HuH-7.5 (cell line): Measurements from ENCODE around the gene SPTAN1.
"Not testable (repeated sequence)": the region's sequence is repeated elsewhere in the genome, so short reads cannot be mapped to it uniquely, and the experiment has no call there.

Experiments used
- DNase-seq: peaks from one replicate; pipeline ENCODE4 v3.0.0; 2011; ENCODE audit warnings: low spot score

SPTAN1 gene

DNA sequence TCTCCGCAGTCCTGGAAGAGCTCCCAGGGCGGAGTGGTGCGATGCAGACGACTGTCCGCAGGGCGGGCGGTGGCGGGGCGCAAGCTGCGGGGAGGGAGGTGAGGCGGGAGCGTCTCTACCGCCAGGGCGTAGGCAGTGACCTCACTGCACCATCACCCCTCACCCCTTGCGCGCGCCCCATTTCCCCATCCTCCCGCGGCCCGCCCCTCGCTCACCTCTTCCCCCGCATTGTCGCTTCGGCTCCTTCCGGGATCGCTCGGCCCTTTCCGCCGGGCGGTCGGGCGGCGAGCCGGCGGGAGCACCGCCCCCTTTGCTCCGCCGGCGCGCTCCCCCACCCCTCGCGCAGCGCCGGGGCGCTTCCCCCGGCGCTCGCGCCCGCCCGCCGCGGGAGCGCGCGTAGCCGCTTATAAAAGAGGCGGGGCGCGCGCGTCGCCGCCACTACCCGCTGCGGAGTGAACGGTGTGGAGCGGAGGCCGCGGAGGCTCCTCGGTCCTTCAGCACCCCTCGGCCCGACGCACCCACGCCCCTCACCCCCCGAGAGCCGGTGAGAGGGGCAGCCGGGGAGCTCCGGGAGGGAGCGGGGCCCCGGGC lies at the start of gene SPTAN1:
Gene SPTAN1, plus strand, starts transcription at position 435 of the 591 bp plus-strand sequence. CDS start 14,154 bp downstream, outside the sequence.
- peak; percentile 91 for DNase-seq

DNA sequence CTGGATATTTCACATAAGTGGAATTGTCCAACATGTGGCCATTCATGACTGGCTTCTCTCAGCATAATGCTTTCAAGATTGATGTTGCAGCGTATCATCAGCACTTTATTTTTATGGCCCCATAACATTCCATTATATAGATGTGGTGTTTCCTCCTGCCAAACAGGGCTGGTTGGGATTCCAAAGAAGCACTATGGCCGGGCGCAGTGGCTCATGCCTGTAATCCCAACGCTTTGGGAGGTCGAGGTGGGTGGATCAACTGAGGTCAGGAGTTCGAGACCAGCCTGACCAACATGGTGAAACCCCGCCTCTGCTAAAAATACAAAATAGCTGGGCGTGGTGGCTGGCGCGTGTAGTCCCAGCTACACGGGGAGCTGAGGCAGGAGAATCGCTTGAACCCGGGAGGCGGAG lies 49.0 kb upstream of the SPTAN1 start:
- DNase-seq = not testable (repeated sequence)

DNA sequence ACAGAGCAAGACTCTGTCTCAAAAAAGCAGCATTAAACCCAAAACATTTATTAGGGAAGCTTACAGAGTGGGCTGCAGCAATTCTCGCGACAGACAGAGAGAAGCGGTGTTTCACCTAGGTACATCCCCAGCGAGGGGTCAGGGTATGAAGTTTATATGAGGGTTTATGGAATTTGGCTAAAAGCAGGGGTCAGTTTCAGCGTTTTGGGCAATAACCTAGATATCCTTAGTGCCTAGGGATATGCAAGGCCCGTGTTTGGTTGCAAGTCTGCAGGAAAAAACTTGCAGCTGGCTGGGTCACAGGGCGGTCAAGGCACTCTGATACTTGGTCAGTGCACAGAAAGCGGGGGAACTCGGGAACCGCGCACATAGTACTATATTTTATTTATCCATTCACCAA lies 48.5 kb upstream of the SPTAN1 start:
- DNase-seq = no peak

DNA sequence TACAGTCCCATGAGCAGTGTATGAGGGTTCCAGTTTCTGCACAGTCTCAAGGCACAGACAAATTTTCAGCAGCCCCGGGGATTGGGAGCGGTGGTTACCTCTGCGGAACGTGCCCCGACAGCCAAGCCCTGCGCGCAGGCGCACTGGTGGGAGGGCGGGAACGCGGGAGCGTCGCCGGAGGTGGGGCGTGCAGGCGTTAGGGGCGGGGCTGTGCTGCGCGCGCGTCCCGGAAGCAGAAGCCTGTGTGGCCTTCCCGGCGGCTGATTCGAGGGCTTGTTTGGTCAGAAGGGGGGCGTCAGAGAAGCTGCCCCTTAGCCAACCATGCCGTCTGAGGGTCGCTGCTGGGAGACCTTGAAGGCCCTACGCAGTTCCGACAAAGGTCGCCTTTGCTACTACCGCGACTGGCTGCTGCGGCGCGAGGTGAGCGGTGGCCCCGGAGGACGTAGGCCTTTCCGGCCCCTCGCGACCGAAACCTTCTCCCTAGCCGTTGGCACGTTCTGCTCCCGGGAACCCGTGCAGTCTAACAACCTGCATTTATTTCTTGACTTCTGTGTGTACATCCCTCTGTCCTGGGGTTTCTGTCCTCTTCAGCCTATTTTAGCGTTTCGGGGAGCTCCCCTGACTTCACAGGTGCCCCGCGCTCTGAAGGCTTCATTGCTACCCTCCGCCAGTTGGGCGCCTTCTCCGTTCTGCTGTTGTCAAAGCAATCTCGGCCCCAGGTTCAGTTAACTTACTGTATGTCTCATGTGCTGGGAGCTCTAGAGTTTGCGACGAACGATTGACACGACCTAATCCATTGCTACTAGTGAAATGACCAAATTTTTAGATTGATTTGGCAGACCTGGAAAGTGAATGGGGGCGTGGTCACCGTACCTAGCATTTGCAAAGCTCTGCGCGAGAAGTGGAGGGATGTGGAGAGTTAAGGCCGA lies 47.6 kb upstream of the SPTAN1 start, which contains the start of gene GLE1:
Gene GLE1, plus strand, starts transcription at position 235 of the 929 bp plus-strand sequence. Its CDS starts 87 bp downstream, at position 322.
- peak; percentile 96 for DNase-seq

DNA sequence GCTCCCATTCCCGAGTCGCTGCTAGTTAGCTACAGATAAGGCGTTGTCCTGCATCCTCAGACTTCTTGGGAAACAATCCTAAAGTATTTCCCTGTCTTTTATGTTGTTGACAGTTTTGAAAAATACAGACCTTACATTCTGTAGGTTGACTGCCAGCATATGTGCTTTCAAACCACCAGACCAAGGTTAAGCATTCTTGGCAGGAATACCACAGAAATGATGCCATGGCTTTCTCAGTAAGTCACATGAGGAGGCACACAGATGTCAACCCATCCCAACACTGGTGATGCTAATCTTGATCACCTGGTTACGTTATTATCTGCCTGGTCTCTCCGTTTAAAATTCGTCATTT lies 47.0 kb upstream of the SPTAN1 start:
- no peak for DNase-seq

DNA sequence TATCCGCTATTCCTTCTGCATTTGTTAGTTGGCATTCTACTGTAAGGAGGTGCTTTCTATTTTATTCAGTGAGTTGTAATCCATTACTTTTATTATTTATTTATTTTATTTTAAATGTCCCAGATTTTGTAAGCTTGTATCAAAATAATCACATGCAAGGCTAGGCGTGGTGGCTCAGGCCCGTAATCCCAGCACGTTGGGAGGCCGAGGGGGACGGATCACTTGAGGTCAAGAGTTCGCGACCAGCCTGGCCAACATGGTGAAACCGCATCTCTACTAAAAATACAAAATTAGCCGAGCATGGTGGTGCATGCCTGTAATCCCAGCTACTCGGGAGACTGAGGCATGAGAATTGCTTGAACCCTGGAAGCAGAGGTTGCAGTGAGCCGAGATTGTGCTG lies 46.5 kb upstream of the SPTAN1 start:
- DNase-seq = not testable (repeated sequence)

DNA sequence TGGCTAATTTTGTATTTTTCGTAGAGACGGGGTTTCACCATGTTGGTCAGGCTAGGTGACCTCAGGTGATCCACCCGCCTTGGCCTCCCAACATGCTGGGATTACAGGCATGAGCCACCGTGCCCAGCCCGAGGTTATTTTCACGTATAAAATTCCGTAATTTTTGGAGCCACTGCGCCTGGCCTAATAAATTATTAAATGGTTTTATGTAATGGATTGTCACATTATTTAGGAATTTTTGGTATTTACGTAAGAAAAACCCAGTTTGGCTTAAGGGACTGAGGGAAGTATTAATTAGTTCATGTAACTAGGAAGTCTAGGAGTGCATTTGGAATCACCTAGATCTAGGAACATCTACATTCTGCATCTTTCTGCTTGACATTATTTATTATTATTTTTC lies 39.6 kb upstream of the SPTAN1 start:
- DNase-seq = no peak

DNA sequence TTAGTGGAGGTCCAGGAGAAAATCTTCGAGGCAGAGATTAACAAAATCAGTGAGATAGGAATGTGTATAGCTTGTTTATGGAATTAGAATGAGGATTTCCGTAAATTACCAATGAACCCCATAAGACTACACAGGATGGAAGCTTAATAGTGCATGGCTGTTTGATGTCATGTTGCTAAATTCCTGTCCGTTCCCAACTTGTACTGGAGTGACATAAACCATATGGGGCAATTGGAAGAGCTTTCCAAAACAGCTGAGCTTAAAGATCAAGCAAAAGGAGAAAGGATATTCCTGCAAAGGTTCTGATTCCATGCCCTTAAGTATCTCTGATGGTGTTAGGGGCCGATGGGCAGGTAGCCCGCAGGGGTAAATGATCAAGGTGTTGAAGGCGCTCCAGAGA lies 30.4 kb upstream of the SPTAN1 start:
- no peak for DNase-seq

DNA sequence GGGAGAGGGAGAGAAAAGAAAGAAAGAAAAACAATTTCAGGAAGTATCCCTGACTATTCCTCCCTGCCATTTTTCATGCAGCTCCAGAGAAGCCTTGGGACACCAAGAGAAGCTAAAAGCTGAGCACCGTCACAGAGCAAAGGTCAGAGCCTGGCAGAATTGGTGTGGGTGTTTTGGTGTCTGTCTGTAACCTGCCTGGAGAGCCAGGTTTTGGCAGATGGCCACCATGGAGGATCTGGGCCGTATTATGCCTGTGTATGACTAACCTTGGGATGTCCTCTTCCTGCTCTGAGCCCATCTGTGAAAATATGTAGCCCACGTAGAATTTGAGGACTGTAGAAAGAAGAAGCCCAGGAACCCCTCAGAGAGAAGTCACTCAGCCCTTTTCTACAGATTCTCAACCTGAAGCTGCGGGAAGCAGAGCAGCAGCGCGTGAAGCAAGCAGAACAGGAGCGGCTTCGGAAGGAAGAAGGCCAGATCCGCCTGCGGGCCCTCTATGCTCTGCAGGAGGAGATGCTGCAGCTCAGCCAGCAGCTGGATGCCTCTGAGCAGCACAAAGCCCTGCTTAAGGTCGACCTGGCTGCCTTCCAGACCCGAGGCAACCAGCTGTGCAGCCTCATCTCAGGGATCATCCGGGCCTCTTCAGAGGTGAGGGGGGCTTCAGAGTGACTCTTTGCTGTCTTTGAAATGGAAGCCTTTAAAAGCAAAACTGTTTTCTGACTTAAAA lies 29.0 kb upstream of the SPTAN1 start:
- DNase-seq = no peak

DNA sequence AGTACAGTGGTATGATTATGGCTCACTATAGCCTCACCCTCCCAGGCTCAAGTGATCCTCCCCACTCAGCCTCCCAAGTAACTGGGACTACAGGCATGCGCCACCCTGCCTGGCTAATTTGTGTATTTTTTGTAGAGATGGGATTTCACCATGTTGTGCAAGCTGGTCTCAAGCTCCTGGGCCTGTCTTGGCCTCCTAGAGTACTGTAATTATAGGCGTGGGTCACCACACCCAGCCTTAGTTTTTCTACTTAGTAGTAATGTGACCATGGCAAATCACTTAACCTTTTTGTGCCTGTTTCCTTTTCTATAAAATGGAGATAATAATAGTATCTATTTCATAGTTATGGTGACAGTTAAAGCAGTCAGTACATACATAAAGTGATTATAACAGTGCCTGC lies 25.7 kb upstream of the SPTAN1 start:
- DNase-seq = no peak

DNA sequence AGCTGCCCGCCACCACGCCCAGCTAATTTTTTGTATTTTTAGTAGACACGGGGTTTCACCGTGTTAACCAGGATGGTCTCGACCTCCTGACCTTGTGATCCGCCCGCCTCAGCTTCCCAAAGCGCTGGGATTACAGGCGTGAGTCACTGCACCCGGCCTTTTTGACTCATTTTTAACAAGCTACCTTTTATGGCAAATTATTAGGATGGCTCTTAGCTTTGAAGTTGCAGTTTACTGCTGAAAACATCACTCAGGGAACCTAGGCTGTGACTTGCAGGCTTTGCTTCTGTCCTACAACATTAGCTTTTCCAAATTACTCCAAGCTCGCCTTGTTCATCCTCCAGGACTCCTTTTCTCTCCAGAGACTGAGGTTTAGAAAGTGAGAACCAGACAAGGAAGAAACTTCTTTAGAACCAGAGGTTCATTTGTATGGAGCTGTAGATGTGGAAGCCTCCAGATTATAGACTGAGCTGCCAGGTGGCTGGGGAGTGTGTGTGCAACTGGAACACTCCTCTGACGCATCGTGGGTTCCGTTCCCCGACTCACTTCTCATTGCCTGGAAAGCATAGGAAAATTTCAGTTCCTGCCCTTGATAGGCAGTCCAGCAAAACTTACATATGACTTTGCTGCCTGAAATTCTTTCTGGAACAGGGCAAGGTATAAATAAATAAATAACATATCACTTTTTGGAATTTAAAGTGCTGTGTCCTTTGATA lies 23.8 kb upstream of the SPTAN1 start:
- DNase-seq = no peak

DNA sequence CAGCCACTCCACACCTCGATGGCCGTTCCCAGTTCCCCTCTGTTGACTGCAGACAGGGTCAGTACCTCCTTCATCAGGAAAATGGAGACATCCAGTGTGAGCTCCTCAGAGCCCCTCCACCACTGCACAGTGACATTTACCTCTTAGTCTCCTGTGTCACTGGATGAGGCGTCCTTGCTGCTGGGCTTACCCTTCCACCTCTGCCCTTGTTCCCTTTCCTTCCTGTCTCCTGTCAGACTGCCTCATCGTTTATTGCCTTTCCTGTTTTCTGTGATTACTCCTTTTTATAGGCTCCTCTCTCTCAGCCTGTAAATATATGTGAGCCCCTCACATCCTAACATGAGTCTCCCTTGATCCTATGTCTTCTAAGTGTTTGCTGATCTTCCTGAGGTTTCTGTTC lies 23.2 kb upstream of the SPTAN1 start:
- no peak for DNase-seq

DNA sequence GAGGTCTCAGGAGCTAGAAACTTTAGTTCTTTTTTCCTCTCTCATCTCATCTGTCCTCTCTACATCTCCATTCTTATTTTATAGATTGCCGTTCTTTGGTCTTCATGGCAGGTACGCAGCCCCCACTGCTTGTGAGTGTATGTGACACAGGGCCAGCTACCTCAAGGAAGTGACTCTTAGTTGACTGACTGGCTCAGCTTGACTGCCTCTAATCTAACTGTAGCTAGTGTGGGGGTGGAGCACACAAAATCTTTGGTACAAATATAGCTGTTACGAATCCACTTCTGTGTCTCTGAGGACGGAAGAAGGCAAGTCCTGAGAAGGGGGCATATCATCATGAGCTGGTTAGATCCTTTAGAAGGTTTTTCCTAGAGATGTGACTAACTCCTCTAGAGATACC lies 19.8 kb upstream of the SPTAN1 start:
- DNase-seq = no peak

DNA sequence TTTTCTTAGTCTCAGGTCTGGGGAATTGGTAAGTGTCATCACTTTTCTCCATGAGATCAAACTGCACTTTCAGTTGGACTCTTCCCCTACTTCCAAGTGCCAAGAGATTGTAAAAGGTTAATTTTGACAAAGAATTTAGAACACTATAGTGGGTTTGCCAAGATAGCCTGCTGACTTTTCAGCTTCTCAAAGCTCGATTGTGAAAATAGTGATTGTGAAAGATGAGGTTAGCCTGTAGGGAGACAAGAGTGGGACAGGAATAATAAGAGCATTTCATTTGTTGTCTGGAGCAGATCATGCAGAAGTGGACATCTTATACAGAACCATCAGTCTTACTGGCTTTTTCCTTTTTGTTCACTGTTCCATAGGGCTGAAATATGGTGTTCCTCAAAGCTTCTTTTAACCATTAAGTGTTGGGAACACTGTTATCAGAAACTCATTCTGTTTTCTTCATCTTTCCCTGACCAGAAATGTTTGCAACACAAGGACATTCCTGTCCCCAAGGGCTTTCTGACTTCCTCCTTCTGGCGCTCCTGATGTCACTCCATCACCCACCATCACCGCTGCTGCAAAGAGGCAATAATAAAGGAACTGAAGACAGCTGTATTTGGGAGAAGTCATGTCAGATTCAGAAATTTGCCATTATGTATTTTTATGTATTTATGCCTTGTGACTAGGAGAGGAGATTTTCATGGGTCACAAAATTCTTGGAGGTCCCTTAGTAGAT lies 11.6 kb upstream of the SPTAN1 start:
- no peak for DNase-seq

DNA sequence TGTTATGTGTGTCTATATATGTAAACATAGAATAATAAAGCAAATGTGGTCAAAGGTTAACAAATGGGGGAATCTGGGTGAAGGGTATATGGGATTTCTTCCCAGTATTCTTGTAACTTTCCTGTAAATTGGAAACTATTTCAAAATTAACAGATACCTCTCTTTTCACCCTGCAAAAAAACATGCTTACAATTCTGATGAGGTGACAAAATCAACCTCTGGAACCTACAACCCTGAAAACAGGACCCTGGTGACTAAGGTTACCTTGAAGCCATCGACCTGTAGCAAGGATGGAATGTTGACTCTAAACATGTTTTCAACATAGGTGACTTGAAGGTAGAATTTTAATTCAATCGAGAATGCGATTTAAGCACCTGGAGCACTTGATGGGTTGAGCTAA lies 5.9 kb upstream of the SPTAN1 start:
- no peak for DNase-seq

DNA sequence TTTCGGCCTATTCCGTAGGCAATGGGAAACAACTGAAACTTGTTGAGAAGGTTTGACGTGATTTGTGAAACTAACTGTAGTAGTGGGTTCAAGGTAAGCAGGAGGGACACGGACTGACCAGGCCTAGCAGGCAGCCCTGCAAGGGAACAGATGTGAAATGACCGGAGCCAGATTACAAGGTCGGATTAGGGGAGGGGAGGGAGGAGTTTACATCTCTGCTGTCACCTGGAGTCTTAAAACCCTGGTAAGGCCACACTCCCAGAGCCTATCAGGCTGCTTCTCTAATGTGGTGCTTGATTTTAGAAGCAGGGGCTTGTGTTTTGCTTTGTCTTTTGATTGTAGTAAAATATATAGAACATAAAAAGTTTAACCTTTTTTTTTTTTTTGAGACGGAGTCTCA lies 3.5 kb upstream of the SPTAN1 start:
- no peak for DNase-seq

DNA sequence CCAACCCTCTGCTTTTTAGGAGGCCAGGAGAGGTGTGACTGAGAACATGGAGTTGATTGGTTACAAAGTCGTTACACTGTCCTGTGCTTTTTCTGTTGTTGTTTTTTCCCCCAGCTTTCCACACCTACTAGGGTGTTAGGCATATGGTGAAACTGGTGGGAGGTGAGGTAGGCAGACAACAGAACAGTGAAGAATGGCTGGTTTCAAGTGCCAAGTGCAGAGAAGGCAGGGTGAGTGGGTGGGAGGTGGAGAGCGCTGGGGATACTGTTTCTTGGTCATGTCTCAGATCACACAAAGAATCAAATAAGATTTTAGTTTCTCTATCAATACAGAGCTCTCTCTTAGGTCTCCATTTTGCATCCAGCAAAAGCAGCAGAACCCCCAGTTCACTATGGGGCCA lies 2.2 kb upstream of the SPTAN1 start:
- DNase-seq = no peak

DNA sequence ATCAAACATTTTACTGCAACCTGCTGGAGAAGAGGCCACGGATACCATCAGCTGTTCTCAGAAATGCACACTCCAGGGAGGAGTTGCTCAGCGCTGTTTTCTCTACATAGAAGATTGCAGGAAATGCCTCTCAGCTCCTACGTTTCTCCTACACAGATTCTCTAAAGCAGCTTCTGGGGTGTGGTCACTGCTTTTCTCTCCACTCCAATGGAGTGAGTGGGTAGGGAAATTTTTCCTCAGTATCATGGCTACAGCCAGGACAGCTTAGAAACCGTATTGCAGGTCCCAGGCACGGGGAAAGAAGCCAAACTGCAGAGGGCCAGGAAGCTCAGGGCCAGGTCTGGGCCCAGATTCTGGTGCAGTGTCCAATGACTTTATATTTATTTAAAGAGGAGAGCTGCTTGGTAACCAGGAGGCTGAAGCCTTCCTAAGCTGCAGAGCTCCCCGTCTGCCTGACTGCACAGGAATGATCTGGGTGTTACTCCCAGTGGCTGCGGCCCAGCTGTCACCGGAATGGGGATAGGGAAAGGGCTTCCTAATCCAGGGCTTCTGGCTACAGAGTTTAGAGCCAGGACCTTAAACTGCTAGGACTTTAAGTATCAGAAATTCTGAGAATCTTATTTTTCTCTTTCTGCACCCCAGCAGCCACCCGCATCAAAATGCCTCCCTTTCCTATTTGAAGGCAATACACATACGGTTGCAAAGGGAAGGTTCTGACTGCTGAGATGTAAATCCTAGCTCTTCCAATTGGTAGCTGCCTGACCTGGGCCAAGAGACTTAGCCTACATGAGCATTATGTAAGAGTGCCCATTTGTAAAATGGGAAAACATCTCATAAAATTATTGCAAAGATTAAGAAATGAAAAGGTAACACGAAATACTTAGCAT lies 1.4 kb upstream of the SPTAN1 start:
- no peak for DNase-seq

DNA sequence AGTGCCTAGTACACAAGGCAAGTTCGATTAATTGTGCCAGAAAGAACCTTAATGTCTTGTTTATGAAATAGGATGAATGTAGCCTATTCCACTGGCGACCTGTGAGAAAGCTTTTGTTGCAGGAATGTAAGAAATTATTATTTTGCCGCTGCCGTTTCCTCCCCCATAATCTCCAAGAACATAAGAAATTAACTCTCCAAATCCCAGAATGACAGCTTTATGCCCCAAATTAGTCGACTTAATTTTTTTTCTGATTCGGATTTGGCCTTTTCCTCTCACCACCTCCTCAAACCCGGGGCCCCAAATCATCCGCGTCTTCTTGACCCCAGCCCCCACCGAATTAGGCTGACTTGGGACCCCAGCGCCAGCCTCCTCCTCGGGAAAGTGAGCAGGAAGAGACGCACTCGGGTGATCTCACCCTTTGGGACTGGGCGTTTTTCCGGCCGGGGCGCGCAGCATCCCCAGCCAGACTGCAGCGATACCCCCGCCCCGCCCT lies 682 bp upstream of the SPTAN1 start:
- DNase-seq = peak; percentile 93

DNA sequence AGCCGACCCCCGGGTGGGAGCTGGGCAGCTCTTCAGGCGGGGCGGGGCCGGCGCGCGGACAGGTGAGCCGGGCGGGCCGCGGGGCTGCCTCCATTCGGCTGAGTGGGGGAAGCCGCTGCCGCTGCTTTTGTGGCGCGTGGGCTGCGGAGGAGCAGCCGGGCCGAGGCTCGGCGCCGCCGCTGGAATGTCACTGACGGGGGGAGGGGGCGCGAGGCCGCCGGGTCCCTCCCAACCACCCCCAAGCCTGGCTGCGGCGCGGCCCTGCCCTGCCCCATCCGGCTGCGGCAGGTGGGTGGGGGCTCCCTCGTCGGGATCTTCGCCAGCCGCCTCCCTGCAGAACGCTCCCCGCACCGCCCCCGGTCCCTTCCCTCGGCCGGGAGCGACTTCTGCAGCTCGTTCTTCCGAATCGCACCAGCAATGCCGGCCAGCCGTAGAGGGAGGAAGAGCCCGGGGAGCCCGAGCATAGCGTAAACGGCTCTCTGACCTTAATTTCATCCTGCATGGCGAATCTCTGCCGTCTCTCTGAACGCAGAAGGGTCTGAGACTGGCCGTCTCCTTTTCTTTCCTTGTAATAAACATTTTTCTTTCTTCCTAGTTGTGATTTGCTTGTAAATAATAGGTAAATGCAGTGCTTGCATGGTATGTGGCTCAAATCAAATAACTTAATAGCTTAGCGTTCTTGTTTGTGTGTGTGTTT lies 505 bp downstream of the SPTAN1 start:
- peak; percentile 45 for DNase-seq
